HCT116 (cell line): ENCODE results near the gene SART1.
"Not testable (repeated sequence)": the region's sequence is repeated elsewhere in the genome, so short reads cannot be mapped to it uniquely, and the experiment has no call there.

Experiments
- CEBPB ChIP-seq: IDR thresholded peaks from 2 replicates; pipeline ENCODE4 v1.6.1; 2012; ENCODE audit warnings: low read depth
- EZH2 ChIP-seq: fragments of 200-600 bp; sonication (generic); IDR thresholded peaks from 2 replicates; pipeline ENCODE4 v1.6.1; 2017; ENCODE audit warnings: antibody characterized with exemption, mixed run types
- JUND ChIP-seq: IDR thresholded peaks from 2 replicates; pipeline ENCODE4 v1.6.1; 2012
- POLR2A ChIP-seq: IDR thresholded peaks from 2 replicates; pipeline ENCODE4 v1.7.0; 2011; ENCODE audit warnings: borderline replicate concordance; ENCODE audit not compliant: insufficient read depth, insufficient read length; ENCODE audit errors: extremely low read depth
- POLR2AphosphoS5 ChIP-seq: IDR thresholded peaks from 2 replicates; pipeline ENCODE4 v1.6.1; 2011; ENCODE audit warnings: mild to moderate bottlenecking, low read depth, low read length, moderate library complexity
- TF ChIP-seq, protein P1 (sequence below), 3 experiments: fragments of 200-600 bp in 1 of 3; sonication (generic) in 1 of 3; IDR thresholded peaks in 2 of 3; conservative IDR thresholded peaks in 1 of 3; 2 replicates each; pipeline ENCODE4 v1.5.1; 2012 to 2017; ENCODE audit warnings: low read depth in 2 of 3, low read length in 2 of 3, antibody characterized with exemption in 1 of 3, borderline replicate concordance in 1 of 3, control low read depth in 1 of 3, mild to moderate bottlenecking in 1 of 3, mixed read lengths in 1 of 3, mixed run types in 1 of 3, moderate library complexity in 1 of 3; ENCODE audit not compliant: insufficient read depth in 1 of 3

DNA sequence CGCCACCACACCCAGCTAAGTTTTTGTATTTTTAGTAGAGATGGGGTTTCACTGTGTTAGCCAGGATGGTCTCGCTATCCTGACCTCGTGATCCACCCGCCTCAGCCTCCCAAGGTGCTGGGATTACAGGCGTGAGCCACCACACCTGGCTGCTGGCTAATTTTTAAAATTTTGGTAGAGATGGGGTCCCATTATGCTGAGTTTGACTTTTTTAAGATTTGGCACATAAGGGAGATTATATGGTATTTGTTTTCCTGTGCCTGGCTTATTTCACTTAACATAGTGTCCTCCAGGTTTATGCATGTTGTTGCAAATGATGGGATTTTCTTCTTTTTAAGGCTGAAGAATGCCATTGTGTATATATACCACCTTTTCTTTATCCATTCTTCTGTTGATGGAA lies 10.8 kb upstream of the SART1 start:
- not testable (repeated sequence) for TF ChIP-seq POLR2A, POLR2AphosphoS5, CEBPB, JUND, EZH2
- TF ChIP-seq, protein P1, sequence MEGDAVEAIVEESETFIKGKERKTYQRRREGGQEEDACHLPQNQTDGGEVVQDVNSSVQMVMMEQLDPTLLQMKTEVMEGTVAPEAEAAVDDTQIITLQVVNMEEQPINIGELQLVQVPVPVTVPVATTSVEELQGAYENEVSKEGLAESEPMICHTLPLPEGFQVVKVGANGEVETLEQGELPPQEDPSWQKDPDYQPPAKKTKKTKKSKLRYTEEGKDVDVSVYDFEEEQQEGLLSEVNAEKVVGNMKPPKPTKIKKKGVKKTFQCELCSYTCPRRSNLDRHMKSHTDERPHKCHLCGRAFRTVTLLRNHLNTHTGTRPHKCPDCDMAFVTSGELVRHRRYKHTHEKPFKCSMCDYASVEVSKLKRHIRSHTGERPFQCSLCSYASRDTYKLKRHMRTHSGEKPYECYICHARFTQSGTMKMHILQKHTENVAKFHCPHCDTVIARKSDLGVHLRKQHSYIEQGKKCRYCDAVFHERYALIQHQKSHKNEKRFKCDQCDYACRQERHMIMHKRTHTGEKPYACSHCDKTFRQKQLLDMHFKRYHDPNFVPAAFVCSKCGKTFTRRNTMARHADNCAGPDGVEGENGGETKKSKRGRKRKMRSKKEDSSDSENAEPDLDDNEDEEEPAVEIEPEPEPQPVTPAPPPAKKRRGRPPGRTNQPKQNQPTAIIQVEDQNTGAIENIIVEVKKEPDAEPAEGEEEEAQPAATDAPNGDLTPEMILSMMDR (IDR thresholded peaks at IDR 0.05 in 2 of 3, conservative IDR thresholded peaks at IDR 0.05 in 1 of 3; ENCODE audit: borderline replicate concordance in 1 of 3, insufficient read depth in 1 of 3, low read depth in 2 of 3, low read length in 2 of 3), result not testable (repeated sequence)
